ENCODE data around the gene ATAT1. TPM values are rescaled to one million over a fixed set of nuclear protein-coding genes. Genes with fewer than 3 reads are reported as not detected.

The ATAT1 gene
- polyA plus RNA-seq, 1 of the 3 experiments (the other 2 are of a cell fraction), result 36.2 TPM

GRCh38 chr6:30690403-30691207 is 63.9 kb downstream of the ATAT1 start, which contains the start of gene NRM:
Gene NRM, minus strand, starts transcription at chr6:30690984. Its CDS starts 10 bp downstream, at chr6:30690974.
- Histone ChIP-seq H3K9ac (peak within 1 kb of the TSS; percentile 74), H3F3A (replicated peaks; ENCODE audit: insufficient read depth) (no peaks in the 10 kb centered on the region), H3K79me2 (ENCODE audit: insufficient read depth) (peaks cover 49% of the 10 kb centered on the region), H4K20me1 (ENCODE audit: insufficient read depth) (no peaks in the 10 kb centered on the region; the same call in 1 of the 2 replicates), H3K27ac (ENCODE audit: low read depth in 2 of 2, low read length in 1 of 2) (peak within 1 kb of the TSS; percentile 78 to 87), H3K9me2 (no peaks in the 10 kb centered on the region), H3K4me3 (ENCODE audit: low read depth in 2 of 2, low read length in 1 of 2) (peak within 1 kb of the TSS; percentile 66 to 86), H3K36me3 (replicated peaks in 1 of 2; ENCODE audit: control insufficient read depth in 1 of 2, insufficient read depth in 2 of 2, low read length in 1 of 2) (no peaks in the 10 kb centered on the region), H3K4me2 (peak within 1 kb of the TSS; percentile 76), H3K9me3 (no peaks in the 10 kb centered on the region), H3K27me3 (ENCODE audit: insufficient read depth) (no peaks in the 10 kb centered on the region), H2AFZ (ENCODE audit: low read depth) (peak within 1 kb of the TSS; percentile 88), H3K4me1 (ENCODE audit: control insufficient read depth in 1 of 2, insufficient read depth in 2 of 2, low read depth in 1 of 2, low read length in 1 of 2) (peaks cover 17 to 34% of the 10 kb centered on the region in 2 experiments; a peak in 2 of 4 replicates)
- ChIA-PET POLR2A (interaction anchor here (0.5 to 1.5 kb wide), 8 partner anchors 9 to 847 kb away, joined by 3 to 6 read pairs (median 3); partner anchors contain the start of gene MDC1), CTCF (interaction anchor here (2.0 to 29.8 kb wide), 3 partner anchors 8 to 32 kb away, joined by 7 to 838 read pairs (median 56); partner anchors contain the start of genes FLOT1, MDC1 and TUBB)
- WGBS (ENCODE audit: low lambda C conversion rate), result under 1% methylated on average over 35 of the region's 40 CpGs
- peak; percentile 94 for DNase-seq
- TF ChIP-seq SIN3A (IDR thresholded peaks at IDR 0.05; ENCODE audit: borderline replicate concordance, low read depth, low read length) (peak; percentile 88), FOXJ3 (CRISPR knock-in tag; IDR thresholded peaks at IDR 0.05) (no peak), ZBTB33 (IDR thresholded peaks at IDR 0.05; ENCODE audit: borderline replicate concordance, low read depth) (no peak), TCF12 (IDR thresholded peaks at IDR 0.05) (peak; percentile 32; the same call in 1 of the 2 replicates), TEAD4 (IDR thresholded peaks at IDR 0.05; ENCODE audit: borderline replicate concordance, insufficient read depth) (no peak), RXRA (IDR thresholded peaks at IDR 0.05; ENCODE audit: borderline replicate concordance, low read depth) (no peak), MXI1 (IDR thresholded peaks at IDR 0.05; ENCODE audit: low read depth, low read length) (peak; percentile 95), FOXM1 (IDR thresholded peaks at IDR 0.05; ENCODE audit: low read depth) (no peak), SMC3 (IDR thresholded peaks at IDR 0.05; ENCODE audit: low read depth, low read length) (no peak), RCOR1 (IDR thresholded peaks at IDR 0.05; ENCODE audit: low read length) (no peak), PBX3 (IDR thresholded peaks at IDR 0.05) (no peak; the same call in 1 of the 2 replicates), JUND (IDR thresholded peaks at IDR 0.05) (no peak), MEF2A (IDR thresholded peaks at IDR 0.05; ENCODE audit: borderline replicate concordance, low read depth) (no peak), POLR2AphosphoS5 (IDR thresholded peaks at IDR 0.05; ENCODE audit: low read depth, low read length) (peak; percentile 78), YY1 (IDR thresholded peaks at IDR 0.05; ENCODE audit: low read depth) (no peak), CHD2 (IDR thresholded peaks at IDR 0.05; ENCODE audit: low read length, partially characterized antibody) (no peak), NFIC (IDR thresholded peaks at IDR 0.05; ENCODE audit: borderline replicate concordance) (no peak), GABPA (IDR thresholded peaks at IDR 0.05; ENCODE audit: low read depth) (peak; percentile 53; the same call in 1 of the 2 replicates), USF1 (IDR thresholded peaks at IDR 0.05; ENCODE audit: borderline replicate concordance, low read depth) (no peak), EP300 (IDR thresholded peaks at IDR 0.05; ENCODE audit: borderline replicate concordance in 1 of 2, low read depth in 1 of 2, low read length in 1 of 2) (no peak), MAX (IDR thresholded peaks at IDR 0.05; ENCODE audit: low read depth) (peak; percentile 57)
- TF ChIP-seq, protein P1, sequence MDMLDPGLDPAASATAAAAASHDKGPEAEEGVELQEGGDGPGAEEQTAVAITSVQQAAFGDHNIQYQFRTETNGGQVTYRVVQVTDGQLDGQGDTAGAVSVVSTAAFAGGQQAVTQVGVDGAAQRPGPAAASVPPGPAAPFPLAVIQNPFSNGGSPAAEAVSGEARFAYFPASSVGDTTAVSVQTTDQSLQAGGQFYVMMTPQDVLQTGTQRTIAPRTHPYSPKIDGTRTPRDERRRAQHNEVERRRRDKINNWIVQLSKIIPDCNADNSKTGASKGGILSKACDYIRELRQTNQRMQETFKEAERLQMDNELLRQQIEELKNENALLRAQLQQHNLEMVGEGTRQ (IDR thresholded peaks at IDR 0.05; ENCODE audit: borderline replicate concordance, low read depth, low read length), result no peak
- TF ChIP-seq, protein P2, sequence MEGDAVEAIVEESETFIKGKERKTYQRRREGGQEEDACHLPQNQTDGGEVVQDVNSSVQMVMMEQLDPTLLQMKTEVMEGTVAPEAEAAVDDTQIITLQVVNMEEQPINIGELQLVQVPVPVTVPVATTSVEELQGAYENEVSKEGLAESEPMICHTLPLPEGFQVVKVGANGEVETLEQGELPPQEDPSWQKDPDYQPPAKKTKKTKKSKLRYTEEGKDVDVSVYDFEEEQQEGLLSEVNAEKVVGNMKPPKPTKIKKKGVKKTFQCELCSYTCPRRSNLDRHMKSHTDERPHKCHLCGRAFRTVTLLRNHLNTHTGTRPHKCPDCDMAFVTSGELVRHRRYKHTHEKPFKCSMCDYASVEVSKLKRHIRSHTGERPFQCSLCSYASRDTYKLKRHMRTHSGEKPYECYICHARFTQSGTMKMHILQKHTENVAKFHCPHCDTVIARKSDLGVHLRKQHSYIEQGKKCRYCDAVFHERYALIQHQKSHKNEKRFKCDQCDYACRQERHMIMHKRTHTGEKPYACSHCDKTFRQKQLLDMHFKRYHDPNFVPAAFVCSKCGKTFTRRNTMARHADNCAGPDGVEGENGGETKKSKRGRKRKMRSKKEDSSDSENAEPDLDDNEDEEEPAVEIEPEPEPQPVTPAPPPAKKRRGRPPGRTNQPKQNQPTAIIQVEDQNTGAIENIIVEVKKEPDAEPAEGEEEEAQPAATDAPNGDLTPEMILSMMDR (IDR thresholded peaks at IDR 0.05), result no peak

Data from SK-N-SH (cell line).